Measurements from ENCODE around the gene FOXE1. TPM values are rescaled to one million over a fixed set of nuclear protein-coding genes. Genes with fewer than 3 reads are reported as not detected.

The FOXE1 gene
- total RNA-seq, result not detected in 2 replicates

DNA sequence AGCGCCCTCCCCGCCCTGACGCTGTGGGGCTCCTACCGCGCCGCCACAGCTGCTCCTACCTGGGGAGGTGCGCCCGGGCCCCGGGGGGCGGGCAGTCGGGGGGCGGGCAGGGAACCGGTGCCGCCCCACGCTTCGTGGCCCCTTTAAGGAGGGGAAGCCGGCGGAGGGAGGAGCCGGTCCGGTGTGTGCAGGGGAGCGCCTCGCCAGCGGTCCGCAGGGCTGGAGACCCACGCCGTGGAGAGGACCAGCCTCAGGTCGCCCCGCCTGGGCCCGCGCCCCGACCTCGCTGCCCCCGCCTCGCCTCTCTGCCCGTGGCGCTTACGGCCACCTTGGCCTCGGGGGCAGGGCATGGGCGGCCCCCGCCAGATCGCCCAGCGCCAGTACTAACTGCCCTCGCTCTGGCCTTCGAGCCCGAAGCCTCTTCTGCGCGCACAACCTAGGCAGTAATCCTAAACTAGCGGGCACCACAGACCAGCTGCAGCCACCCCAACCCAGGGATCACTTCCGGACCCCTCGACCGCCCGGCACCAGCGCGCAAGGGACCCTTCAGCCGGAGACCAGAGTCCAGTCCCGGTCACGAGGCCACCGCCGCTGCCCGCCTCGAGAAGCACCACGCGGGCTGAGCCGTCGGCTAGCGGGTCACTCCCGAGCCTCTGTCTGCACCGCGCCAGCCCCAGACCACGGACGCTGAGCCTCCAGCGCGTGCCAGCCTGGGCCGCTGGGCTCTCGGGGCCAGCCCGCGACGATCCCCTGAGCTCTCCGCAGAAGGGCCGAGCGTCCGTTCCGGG, at the start of gene FOXE1:
FOXE1 (plus strand) TSS at position 171 of the 788 bp plus-strand sequence. CDS start 689 bp downstream, outside the sequence.

Other genes with a start within 250 kb of the FOXE1 start
- 8.6 TPM in 2 replicates for gene TSTD2, start 219.9 kb upstream of the FOXE1 start, total RNA-seq
- gene NCBP1, start 219.4 kb upstream of the FOXE1 start, total RNA-seq, result 25.3 and 27.2 TPM in 2 replicates
- gene XPA, start 155.9 kb upstream of the FOXE1 start, total RNA-seq, result 4.2 and 5.5 TPM in 2 replicates
- 8.1 and 14.9 TPM in 2 replicates for gene TRMO, start 69.3 kb downstream of the FOXE1 start, total RNA-seq
- gene HEMGN, start 84.9 kb downstream of the FOXE1 start, total RNA-seq, result not detected in 2 replicates
- 21.9 and 22.4 TPM in 2 replicates for gene ANP32B, start 130.1 kb downstream of the FOXE1 start, total RNA-seq
- gene NANS, start 203.5 kb downstream of the FOXE1 start, total RNA-seq, result 155 and 164 TPM in 2 replicates

All from bronchus fibroblast of lung (primary cell).